Stimulated activated CD8-positive, alpha-beta memory T cell treated with anti-CD3 and anti-CD28 coated beads, Interleukin-4, amount 100 ng/mL, for 4 hours (primary cell): ENCODE data around the gene RERE.

Experiments used
- DNase-seq, 2 donors: peaks; one replicate each; pipeline ENCODE4 v3.0.0-alpha.2; 2020; ENCODE audit warnings: low read depth in 2 of 2, low spot score in 1 of 2

Gene RERE

DNA sequence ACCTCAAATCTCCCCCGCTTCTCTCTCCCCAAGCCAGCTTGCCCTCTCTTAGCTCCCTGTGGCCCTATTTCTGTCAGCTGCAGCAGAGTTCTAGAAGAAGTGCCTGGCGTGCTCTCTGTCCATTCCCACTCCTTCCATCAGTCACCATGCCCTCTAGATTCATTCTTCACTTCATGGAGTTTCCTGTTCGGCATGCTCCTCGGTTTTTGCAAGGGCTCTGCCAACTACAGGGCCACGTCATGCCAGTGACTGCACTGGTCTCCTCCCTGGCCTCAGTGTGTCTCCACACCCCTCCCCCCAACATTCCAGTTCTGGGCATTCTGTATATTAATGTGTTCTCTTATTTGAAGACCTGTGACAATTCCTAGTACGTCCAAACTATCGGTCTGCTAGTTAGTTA, 385.7 kb downstream of the RERE start:
- DNase-seq: no peak

DNA sequence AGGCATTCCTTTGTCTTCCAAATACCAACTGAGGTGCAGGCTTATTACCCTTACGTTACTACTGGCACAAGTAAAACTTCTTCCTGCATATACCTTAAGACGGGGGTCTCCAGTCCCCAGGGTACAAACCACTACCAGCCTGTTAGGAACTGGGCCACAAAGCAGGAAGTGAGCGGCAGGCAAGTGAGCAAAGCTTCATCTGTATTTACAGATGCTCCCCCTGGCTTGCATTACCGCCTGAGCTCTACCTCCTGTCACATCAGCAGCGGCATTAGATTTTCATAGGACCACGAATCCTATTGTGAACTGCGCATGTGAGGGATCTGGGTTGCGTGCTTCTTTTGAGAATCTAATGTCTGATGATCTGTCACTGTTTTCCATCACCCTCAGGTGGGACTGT, 386.4 kb downstream of the RERE start:
- DNase-seq: no peak

DNA sequence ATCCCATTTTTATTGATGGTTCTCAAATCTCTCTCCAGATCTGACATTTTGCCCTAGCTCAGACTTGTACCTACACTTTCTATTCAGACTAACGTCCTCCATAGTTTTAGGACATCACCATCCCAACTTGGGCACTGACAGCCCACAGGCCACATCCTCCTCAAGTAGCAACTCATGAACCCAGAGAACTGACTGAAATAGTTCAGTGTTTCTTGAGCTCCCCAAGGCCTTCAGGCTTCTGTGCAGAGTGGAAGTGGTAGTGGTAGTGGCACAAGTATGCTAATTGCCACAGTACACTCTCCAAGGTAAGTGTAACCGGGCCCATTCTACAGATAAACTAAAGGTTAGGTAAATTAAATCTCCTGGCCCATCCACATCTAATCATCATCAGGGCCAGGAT, 387.0 kb downstream of the RERE start:
- DNase-seq: no peak

DNA sequence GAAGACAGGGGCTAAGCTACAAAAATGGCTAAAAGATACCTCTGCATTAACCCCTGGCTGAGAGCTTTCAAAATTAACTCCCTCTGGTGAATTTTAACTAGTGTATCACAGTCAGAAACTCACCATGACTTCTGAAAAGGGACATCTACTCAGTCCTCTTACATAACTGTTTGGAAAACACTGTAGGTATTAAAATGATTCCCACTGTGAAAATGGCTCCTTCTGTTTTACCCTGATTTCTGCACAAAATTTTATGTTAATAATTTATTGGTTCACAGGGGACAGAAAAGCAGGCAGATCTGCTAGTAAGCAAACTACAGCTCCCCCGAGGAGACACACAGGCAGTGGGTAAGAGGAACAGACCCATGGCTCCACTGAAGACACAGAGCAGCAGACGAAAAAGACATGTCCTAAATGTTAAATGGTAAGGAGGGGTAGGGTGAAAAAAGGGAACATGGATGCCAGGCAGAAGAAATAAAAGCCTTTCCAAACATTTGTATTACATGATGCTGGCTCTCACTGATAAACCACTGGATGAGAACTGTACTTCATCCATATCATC, 387.8 kb downstream of the RERE start:
- DNase-seq: no peak

DNA sequence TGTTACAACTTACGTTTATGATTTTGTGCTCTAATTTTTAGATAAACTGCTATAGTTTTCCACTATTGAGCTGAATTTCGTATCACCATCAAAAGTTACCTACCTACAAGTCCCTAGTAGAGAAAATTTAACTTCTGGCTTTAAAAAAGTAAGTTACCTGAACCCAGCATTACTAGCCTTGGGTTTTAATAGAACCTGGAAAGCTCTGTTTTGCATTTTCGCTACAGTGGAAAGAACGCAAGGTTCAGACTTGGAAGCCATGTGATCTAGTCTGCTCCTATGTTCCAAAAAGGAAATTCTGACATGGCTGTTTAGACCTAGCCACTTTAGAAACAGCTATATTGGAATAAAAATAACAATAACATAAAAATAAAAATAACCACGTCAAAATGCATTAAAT, 389.0 kb downstream of the RERE start:
- no peak for DNase-seq

DNA sequence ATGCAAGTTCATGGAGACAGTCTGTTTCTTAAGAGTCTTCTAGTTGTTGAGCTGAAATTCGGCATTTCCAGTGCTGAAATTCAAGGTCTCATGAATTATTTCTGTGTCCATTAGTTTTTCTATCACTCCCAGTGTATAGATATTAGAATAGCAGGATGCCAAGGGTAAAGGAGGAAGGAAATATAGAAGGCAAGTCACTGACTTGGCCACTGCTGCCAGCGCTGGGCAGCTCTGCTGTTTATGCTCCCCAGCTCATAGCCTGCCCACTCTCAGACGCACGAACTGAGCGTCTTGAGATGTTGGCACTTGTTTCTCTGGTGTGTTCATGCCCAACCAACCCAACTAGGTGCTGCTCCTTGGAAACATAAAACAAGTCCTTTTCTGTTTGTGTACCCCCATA, 389.5 kb downstream of the RERE start:
- DNase-seq: no peak

DNA sequence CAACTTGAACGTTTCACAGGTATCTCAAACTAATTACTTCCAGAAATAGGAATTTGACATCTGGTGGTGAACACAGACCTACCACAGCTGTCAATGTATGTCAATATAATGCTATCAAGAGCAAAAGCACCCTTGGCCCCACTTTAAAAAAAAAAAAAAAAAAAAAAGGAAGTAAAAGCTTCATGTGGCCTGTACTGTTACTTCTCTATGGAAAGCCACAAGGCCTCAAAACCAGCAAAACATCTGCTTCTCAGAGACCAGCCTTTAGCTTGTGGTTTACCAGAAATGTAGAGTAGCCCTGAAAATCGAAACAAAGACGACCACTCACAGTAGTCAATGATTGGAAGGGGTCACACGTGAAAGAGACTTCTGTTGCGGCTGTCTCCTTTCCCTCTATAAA, 389.9 kb downstream of the RERE start:
- no peak for DNase-seq

DNA sequence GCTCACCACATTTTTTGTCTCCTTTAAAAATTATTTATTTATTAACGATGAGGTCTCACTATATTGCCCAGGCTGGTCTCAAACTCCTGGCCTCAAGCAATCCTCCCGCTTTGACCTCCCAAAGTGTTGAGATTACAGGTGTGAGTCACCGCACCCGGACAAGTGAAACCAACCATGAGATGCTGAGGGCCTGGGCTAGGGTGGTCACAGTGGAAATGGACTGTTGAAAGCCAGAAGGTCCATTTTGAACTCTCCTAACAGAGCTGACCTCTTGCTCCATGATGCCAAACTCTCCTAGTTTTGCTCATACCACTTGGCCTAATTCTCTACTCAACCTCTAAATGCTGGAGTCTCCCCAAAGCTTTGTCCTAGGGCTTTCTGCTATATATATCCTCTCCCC, 390.4 kb downstream of the RERE start:
- DNase-seq: no peak

DNA sequence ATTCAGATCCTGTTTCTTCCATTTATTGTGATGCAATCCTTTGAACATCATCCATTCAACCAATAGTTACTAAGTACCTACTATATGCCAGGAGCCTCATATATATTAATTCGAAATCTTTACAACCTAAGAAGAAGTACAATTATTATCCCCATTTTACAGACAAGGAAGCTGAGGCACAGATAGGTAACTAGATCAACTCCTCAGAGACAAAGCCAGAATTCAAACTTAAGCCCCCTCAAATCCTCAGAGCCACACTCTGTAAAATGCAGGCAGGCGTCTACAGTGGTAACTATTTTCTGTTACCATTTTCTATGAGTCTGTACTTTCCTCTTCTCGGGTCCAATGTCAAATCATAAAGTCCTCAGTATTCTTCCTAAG, 391.7 kb downstream of the RERE start:
- DNase-seq: no peak

DNA sequence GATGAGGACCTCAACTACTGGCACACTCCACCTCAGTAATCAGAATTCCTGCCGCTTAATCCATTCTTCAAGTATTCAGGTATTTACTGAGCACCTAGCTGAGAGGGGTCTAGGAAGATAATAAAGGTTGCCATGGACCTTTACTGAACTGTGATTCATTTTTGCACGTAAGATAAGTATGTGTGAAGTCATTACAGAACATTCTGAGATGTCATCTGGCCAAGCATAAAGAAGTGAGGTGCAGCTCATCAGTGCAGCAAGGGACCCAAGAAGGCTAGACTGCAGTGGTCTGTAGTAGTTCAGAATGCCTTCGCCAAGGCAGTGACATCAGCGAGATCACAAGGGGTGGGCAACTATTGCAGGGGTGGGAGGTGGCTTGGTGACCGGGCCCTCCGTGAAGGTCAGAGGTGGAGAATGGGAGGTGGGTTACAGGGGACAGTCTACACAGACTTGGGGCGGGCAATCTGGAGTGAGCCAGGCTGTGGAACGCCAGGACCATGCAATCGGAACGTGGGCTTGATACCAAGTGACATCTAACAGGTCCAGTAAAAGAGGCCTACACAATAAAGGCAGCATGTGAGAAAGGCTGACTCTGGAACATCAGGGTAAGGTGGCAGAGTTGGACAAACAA, 392.2 kb downstream of the RERE start:
- no peak for DNase-seq

DNA sequence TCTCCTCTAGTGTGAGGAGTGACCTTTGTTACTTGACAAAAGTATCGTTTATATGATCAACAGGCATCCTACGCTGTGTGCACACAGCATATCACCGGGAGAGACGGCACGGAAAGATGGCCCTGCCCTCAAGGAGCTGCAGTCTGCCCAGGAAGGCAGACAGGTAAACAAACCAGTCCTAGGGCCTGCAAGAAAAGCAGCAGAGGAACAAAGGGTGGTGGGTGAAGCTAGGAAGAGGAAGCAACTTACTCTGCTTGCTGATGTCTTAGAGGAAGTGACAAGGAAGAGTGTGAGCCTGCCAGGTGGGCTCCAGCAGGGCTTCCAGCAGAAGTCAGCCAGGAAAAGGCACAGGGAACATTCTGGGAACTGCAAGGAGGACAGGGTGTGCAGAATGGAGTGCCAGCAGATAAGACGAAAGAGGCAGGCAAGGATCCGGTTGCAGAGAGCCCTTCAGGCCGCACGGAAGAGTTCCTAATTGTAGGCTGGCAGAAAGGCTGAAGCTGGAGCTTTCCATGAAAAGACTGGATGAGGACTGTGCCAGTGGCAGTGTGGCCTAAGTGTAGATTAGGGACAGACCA, 392.8 kb downstream of the RERE start:
- no peak for DNase-seq

DNA sequence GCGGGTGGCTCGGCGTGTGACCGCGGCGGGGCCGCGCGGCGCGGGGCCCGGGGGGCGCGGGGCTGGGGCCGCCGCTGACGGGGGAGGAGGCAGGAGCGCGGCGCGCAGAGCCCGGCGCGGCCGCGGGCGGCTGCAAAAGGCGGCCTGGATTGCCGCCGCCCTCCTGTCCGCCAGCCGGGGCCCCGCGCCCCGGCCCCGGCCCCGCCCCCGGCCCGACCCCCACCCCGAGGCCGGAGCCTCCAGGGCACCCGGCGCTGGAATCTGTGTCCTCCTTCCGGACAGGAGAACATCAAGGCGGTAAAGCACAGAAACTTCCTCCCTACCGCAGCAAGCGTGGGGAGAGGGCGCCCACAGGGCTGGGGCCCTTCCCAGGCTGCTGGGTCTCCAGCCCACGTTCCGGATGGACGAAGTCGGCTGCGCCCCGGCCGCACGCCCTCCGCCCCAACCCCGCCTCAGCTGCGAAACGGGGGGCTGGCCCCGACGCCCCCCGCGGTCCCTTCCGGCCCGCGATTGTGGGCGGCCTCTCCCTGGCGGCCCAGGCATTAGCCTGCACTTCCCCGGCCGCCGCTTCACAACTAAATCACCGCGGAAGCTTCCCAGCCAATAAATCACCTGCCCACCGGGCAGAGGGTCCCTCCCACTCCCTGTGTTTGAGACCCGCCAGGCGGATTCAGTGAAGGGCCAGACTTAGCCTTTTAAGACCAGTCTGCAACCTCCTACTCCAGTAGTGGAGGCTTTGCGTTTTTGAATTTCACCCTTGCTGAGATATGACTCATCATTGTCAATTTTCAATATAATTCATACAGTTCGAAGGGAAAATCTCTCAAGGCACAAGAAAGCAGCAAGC, 393.5 kb downstream of the RERE start:
- no peak for DNase-seq

DNA sequence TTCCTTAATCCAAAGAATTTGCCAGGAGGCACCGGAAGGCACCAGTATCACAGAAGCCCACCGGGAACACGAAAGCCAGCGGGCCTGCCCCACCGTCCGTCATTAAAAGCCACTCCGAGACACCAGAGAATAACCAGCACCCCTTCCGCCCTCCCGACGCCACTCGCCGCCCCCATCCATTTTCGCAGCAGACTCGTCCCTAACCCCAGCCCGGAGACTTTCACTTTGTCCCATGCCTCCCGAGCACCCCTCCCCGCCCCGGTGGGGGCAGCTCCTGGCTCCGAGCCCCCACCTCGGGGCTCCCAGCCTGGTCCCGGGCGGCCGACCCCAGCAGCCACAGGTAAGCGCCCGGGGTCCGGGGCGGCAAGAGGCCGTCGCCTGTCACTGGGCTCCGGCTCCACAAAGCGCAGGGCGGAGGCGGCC, 394.2 kb downstream of the RERE start:
- DNase-seq: no peak

DNA sequence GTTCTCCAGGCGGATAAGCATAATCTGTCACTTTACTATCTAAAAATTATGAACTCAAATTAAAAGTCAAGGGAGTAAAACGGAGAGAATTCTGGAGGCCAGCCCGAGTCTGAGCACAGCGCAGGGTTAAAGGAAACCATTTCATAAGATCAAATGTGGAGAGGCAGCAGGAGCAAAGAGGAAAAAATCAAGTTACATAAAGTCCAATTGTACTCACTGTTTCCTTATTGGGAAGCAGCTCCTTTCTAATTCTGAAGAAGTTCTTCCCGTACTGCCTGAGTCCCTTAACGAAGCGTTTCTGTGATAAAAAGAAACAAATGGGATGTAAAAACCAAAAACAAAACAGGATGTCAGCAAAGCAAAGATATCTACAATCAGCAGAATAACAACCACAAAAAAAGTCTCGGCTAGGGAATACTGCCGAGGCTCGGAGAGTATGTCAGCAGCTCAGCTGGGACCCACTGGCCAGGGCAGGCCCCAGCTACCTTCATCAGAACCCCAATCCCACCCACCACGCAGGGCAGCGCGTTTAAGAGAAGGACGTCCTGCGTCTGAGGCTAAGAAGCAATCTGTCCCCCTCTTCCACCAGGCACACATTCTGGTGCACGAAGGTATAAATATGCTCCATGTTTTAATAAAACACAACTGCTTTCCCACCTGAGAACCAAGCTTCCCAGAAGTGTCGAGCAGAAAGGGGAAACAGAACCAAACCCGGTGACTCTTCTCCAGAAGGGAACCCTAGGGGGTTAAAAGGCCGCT, 394.8 kb downstream of the RERE start:
- no peak for DNase-seq

DNA sequence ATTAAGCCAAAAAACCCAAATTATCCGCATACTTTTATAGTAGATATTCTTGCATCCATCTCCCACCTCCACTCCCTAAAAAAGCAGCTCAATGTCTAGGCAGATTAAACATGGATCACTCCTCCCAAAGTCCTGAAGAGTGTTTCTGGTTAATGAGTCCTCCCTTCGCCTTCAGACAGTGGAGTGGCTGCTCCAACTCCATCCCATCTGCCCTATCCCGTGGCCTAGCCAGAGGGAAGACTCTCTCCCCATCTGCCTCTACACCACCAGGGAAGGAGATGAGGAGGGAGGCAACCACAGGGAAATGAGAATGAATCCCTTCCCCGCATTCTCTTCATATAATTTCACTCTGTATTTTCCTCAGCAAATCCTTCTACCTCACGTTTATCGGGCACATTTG, 395.7 kb downstream of the RERE start:
- DNase-seq: no peak

DNA sequence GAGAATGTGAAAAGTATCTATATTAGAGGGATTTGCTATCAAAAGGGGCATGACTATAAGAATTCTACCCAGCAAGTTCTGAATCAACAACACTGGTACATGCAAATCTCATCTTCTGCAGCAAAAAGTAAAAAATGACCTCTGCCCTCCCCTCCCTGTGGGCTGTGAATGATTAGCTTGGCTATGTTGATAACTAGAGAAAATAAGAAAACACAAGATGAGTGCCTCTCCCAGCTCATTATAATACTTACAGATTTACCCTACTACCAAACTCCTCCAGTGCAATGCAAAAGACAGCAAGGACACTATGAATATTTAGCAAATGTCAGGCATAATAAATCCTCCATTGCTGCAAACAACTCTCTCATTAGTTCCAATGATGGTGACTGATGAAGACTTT, 397.1 kb downstream of the RERE start:
- no peak for DNase-seq

DNA sequence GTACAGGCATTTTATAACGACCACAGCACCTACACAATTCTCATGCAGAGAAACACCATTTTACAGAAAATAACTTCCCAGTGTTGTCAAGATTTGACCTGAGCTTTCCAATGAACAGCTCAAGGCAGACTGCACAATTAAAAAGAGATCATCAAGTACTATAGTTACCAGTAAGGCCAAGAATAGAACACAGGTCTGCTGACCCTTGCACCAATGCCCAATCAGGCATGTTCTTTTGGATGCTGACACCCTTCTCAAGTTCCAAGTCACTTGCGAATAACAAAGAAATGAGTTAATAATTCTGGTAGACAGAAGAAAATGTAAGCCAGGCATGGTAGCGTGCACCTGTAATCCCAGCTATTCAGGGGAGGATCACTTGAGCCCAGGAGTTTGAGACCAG, 397.6 kb downstream of the RERE start:
- no peak for DNase-seq

DNA sequence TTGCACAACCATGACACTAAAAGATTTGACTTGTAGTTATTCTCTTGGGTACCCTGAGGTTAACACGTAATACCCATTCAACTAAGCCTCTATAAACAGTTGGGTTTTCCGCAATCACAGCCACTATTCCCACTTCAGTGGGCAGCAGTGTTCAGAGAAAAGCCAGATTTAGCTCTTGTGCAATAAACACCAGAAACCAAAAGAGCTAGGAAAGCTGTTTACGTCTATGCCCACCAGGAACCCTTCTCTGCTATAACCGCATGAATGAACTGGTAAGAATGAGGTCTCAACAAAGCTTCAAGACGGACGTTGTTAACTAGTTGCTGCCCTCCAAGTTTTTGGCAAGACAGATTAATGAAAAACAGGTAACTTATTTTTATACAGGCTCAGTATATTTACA, 398.3 kb downstream of the RERE start:
- no peak for DNase-seq

DNA sequence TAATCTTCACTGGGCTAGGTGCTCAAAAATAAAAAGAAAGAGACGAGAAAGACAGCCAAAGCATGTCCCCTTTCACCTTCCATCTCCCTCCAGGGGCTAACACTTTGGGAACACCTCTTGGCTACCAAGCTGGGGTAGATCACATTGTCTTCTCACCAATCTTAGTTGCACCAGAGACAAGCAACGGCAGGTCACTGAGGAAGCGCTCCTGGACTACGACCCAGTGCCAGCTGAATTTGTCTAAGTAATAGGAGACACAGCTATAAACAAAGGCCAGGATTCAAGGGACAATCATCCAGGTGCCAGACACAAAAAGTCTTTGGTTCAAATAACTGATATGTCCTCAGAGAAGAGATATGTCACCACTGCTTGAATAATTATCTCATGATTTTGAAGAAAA, 399.1 kb downstream of the RERE start:
- no peak for DNase-seq

DNA sequence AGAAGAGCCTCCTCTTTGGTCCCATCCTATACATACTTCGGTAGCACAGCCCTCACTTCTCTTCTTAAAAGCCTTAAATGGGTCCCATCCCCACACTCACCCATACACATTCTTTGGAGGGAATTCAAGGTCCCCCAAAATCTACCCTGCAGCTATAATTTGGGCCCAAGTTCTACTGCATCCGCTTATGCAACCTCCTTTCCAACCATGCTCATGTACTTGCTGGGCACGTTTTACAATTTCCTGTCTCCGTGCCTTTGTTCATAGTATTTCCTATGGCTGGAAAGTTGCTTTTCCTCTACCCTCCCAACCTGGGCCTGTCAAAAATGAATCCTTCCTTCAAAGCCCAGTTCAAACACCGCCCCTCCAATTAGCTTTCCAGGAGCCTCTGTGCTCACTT, 399.8 kb downstream of the RERE start:
- no peak for DNase-seq

DNA sequence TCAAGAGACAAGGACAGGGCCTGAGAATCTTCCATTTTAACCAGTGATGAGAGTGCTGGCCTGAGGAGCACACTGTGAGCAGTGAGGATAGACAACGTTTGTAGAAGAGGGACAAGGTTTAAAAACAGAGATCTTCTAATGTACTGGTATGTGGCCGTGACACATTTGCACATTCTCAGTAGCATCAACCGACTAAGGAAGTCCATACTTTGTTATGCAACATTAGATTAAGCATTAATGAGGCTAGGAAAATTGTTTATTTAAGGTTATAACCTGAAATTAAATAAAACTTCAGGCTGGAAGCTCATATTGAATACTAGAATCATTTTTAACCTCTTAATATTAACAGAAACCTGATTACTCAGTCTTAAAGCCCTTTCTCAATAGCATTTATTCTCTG, 400.6 kb downstream of the RERE start:
- DNase-seq: no peak
